ENCODE results near the gene C16orf74. TPM values are rescaled to one million over a fixed set of nuclear protein-coding genes. Genes with fewer than 3 reads are reported as not detected.

C16orf74 gene
- total RNA-seq, 1 experiment from 2014 or later = 44.3 TPM

DNA sequence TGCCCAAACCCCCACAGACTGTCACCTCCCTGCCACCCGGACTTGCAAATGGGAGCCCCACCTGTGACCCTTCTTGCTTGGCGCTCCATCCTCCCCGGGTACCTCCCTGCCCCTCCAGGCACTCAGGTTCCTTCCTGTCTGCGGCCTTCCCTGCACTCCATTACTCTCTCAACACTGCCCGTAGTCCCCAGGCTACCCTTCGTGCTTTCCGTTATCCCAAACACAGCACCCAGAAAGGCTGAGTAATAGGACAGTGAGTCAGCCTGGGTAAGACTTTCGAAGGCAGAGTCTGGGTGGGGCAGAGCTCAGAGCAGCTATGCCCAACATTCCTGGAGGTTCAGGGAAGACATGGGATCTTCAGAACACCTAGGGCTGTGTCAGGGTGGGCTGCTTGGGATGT, 16.6 kb upstream of the C16orf74 start:
- Histone ChIP-seq H3K9me2 (ENCODE audit: insufficient read depth) (no peaks in the 10 kb centered on the region), H3K4me3 (no peak overlapping the region), H2AFZ (no peak overlapping the region), H3K4me1 (replicated peaks; ENCODE audit: insufficient read depth) (peaks cover 15% of the 10 kb centered on the region), H3K9me3 (ENCODE audit: insufficient read depth, low read depth) (no peaks in the 10 kb centered on the region), H3K27ac (peak overlapping the region; percentile 45; the same call in 1 of the 2 replicates), H4K20me1 (ENCODE audit: insufficient read depth) (no peaks in the 10 kb centered on the region), H3K27me3 (ENCODE audit: insufficient read depth, low read depth) (no peaks in the 10 kb centered on the region), H3F3A (ENCODE audit: insufficient read depth, low read depth) (peaks cover 17% of the 10 kb centered on the region; the same call in 1 of the 2 replicates), H3K36me3 (ENCODE audit: low read depth) (no peaks in the 10 kb centered on the region), H3K4me2 (peak overlapping the region; percentile 41), H3K79me2 (ENCODE audit: low read depth) (no peaks in the 10 kb centered on the region)
- ChIA-PET CTCF (interaction anchor here (0.6 to 0.7 kb wide), 2 partner anchors 9 to 31 kb away, joined by 3 to 5 read pairs; no protein-coding TSS in a partner anchor), POLR2A (ENCODE audit: unreplicated experiment) (no interaction called here)
- DNase-seq = peak; percentile 68 to 87
- BruUV-seq (replicated peaks) = no TSS peak
- TF ChIP-seq, protein P1, sequence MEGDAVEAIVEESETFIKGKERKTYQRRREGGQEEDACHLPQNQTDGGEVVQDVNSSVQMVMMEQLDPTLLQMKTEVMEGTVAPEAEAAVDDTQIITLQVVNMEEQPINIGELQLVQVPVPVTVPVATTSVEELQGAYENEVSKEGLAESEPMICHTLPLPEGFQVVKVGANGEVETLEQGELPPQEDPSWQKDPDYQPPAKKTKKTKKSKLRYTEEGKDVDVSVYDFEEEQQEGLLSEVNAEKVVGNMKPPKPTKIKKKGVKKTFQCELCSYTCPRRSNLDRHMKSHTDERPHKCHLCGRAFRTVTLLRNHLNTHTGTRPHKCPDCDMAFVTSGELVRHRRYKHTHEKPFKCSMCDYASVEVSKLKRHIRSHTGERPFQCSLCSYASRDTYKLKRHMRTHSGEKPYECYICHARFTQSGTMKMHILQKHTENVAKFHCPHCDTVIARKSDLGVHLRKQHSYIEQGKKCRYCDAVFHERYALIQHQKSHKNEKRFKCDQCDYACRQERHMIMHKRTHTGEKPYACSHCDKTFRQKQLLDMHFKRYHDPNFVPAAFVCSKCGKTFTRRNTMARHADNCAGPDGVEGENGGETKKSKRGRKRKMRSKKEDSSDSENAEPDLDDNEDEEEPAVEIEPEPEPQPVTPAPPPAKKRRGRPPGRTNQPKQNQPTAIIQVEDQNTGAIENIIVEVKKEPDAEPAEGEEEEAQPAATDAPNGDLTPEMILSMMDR (conservative IDR thresholded peaks at IDR 0.05) = no peak
- intact Hi-C loops (cut with micrococcal nuclease; ENCODE audit: unreplicated experiment) = no loop called here

DNA sequence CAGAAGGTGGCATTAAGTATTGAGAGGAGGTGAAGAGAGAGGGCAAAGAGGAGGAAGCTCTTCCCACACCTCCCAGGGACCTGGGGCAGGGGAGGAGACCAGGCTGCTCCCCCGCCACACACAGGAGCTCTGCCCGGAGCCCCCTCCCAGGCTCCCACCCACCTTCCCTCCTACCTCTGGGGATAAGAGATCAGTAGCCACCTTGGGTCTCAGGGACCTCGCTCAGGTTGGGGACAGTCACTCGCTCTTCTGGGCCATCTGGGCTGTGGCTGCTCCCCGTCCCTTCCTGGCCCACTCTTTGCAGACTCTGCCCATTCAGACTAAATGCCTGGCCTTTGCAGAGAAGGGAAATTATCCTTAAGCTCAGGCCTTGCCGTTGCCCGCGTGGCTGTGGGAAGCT, 14.9 kb upstream of the C16orf74 start:
- ChIA-PET POLR2A (ENCODE audit: unreplicated experiment) (no interaction called here), CTCF (interaction anchor here (0.5 kb wide), 1 partner anchor 1512 kb away, joined by 3 read pairs; no protein-coding TSS in a partner anchor)
- DNase-seq = no peak
- Histone ChIP-seq H3K27ac (no peak overlapping the region), H3K36me3 (ENCODE audit: low read depth) (no peaks in the 10 kb centered on the region), H3K4me1 (replicated peaks; ENCODE audit: insufficient read depth) (peaks cover 15% of the 10 kb centered on the region), H3K4me2 (no peak overlapping the region), H3K9me2 (ENCODE audit: insufficient read depth) (no peaks in the 10 kb centered on the region), H2AFZ (no peak overlapping the region), H3K27me3 (ENCODE audit: insufficient read depth, low read depth) (no peaks in the 10 kb centered on the region), H3K4me3 (no peak overlapping the region), H3F3A (ENCODE audit: insufficient read depth, low read depth) (peaks cover 20% of the 10 kb centered on the region; the same call in 1 of the 2 replicates), H3K79me2 (ENCODE audit: low read depth) (no peaks in the 10 kb centered on the region), H3K9me3 (ENCODE audit: insufficient read depth, low read depth) (no peaks in the 10 kb centered on the region), H4K20me1 (ENCODE audit: insufficient read depth) (no peaks in the 10 kb centered on the region)
- BruUV-seq (replicated peaks) = no TSS peak
- TF ChIP-seq, protein P1 (conservative IDR thresholded peaks at IDR 0.05) = no peak
- TF ChIP-seq EZH2 (IDR thresholded peaks at IDR 0.05; ENCODE audit: low read depth) = no peak
- intact Hi-C loops (cut with micrococcal nuclease; ENCODE audit: unreplicated experiment) = no loop called here

- no peak overlapping the region for H3K4me2 ChIP-seq
- peaks cover 15% of the 10 kb centered on the region for H3K4me1 ChIP-seq (replicated peaks; ENCODE audit: insufficient read depth)
- BruUV-seq (replicated peaks) = no TSS peak
- no peak overlapping the region for H3K27ac ChIP-seq
- H3K9me3 ChIP-seq (ENCODE audit: insufficient read depth, low read depth) = no peaks in the 10 kb centered on the region
- no peak for DNase-seq
- H2AFZ ChIP-seq = no peak overlapping the region
- CTCF ChIA-PET = no interaction called here
- H3K79me2 ChIP-seq (ENCODE audit: low read depth) = no peaks in the 10 kb centered on the region
- H4K20me1 ChIP-seq (ENCODE audit: insufficient read depth) = no peaks in the 10 kb centered on the region
- no peak overlapping the region for H3K4me3 ChIP-seq
- POLR2A ChIA-PET (ENCODE audit: unreplicated experiment) = no interaction called here
- H3K36me3 ChIP-seq (ENCODE audit: low read depth) = no peaks in the 10 kb centered on the region
- H3K9me2 ChIP-seq (ENCODE audit: insufficient read depth) = no peaks in the 10 kb centered on the region
- no peak for TF ChIP-seq EZH2 (IDR thresholded peaks at IDR 0.05; ENCODE audit: low read depth)
- TF ChIP-seq, protein P1 (conservative IDR thresholded peaks at IDR 0.05) = no peak
- H3K27me3 ChIP-seq (ENCODE audit: insufficient read depth, low read depth) = no peaks in the 10 kb centered on the region
- intact Hi-C loops (cut with micrococcal nuclease; ENCODE audit: unreplicated experiment) = no loop called here
- H3F3A ChIP-seq (ENCODE audit: insufficient read depth, low read depth) = peaks cover 20% of the 10 kb centered on the region; the same call in 1 of the 2 replicates
Observed at GRCh38 chr16:85765211-85765610, 14.3 kb upstream of the C16orf74 start.
